Amniotic epithelial cell (primary cell): ENCODE measurements around the gene VAPB.
"Not testable (repeated sequence)": the region's sequence is repeated elsewhere in the genome, so short reads cannot be mapped to it uniquely, and the experiment has no call there.

Source experiments
- DNase-seq: peaks from one replicate; pipeline ENCODE4 v3.0.0-alpha.2; 2010; ENCODE audit warnings: low read depth

The VAPB gene

GRCh38 chr20:58388882-58389323 is at the start of gene VAPB:
Gene VAPB (plus strand): TSS chr20:58389229. CDS start chr20:58389460, 231 bp downstream.
- DNase-seq, result peak; percentile 90

- DNase-seq, result no peak
Measured at GRCh38 chr20:58339741-58340140, 49.3 kb upstream of the VAPB start.

DNA sequence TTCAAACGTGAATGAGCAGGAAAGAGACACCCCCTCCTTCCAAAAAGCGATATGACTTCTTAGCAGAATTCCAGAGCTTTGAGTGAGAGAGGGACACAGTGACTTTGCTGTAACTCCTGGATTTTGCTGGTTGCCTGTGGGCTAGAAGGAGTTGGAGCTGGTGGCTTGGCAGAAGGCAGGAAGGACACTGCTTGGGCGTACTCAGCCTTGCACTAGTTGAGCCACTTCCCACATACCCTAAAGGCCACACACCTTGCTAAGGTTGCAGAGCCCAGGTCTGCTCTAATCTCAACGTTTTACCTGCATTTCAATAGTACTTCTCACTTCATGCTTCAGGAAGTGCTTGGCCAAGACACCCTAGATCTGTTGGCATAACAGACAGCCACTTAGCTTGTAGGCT is 48.9 kb upstream of the VAPB start:
- no peak for DNase-seq

- no peak for DNase-seq
Measured at GRCh38 chr20:58340853-58341252, 48.2 kb upstream of the VAPB start.

GRCh38 chr20:58342104-58342945 is 46.7 kb upstream of the VAPB start:
- DNase-seq, result peak; percentile 59

- peak; percentile 59 for DNase-seq
Measured at GRCh38 chr20:58344741-58345140, 44.3 kb upstream of the VAPB start.

DNA sequence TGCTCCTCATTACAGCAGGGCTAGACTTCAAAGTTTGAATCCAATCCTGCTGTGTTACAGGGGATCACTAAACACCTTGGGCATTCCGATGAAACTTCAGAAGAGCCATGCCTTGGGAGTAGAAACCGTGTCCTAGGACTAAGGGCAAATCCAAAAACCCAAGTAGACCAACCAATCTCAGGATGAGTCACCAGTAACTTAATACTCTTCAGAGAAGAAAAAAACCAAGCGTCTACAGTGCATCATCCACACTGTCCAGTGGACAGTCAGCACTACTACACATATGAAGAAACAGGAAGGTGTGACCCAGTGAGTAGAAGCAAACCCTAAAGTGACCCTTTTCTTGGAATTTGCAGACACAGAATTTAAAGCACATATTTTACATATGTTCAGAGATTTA is 39.5 kb upstream of the VAPB start:
- peak; percentile 72 for DNase-seq

DNA sequence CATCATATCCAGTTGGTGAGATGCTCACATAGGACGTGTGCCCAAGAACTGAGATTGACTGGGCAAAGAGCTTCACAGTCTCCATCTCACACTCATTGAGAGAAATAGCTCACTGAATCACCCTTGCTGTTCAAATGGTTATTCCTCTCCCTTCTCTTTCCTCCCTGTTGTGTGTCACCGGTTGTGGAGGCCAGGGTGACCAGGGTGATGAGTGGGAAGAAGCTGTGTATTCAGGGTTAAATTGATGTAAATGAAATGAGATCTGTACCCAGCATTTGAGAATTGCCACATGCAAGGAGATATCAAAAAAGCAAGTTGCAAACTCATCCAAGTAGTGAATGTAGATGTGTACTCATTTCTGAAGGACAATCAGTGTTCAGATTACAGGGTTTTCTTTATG is 36.6 kb upstream of the VAPB start:
- DNase-seq, result no peak

DNA sequence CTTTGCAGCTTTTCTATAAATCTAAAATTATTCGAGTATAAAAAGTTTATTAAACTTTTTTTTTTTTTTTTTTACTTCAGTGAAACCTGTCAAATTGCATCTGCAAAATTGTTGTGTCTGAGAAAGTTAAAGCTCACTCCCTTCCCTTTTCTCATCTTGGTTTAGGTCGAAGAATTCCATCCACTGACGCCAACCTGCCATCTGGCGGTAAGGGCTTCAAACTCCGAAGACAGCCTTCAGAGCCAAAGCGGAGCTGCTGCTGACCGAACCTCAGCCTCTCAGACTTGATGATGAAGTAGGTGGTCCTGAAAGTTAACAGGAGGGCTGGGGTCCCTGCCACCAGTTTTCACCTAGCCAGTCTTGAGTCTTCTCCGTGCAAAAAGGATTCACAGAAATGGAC is 29.6 kb upstream of the VAPB start:
- DNase-seq, result peak; percentile 55

GRCh38 chr20:58360936-58361335 is 28.1 kb upstream of the VAPB start:
- DNase-seq, result no peak

- DNase-seq, result peak; percentile 68
Measured at GRCh38 chr20:58361481-58362205, 27.4 kb upstream of the VAPB start.

- no peak for DNase-seq
Measured at GRCh38 chr20:58362206-58362516, 26.9 kb upstream of the VAPB start.

DNA sequence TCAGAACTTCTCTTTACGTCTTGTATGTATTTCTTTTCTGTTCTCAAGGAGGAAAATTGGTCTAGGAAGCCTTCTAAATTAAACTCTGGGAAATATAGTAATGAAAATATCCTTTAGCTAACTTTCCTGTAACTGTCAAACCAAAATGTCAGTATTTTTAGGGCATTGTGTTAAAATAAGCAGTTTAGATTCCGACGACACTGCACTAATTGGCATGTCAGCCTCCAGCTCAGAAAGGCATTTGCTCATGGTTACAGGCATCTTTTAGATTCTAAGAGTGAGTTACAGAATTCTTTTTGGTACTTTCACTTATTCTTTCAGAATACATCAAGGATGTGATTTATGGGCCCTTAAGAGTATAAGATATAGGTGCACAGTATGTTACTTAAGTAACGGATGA is 26.1 kb upstream of the VAPB start:
- no peak for DNase-seq

DNA sequence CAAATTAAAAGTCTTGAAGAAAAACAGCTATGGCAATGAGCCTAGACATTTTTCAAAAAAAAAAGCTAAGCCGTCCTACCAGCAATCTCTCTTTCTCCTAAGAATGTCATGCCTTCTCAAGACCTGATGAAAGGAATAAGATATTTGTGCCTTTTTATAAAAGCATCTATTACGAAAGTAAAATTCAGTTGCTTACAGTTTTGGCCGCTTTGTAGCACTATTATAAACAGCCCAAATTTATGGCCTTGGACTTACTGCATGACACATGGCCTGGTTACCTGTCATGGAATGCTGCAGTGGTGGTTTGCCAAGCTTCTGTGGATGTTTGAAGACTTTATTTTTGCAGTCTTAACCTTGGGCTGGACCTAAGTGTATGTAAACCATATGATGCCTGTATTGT is 22.2 kb upstream of the VAPB start:
- DNase-seq, result peak; percentile 70

GRCh38 chr20:58372806-58373205 is 16.2 kb upstream of the VAPB start:
- DNase-seq, result no peak

GRCh38 chr20:58373296-58373695 is 15.7 kb upstream of the VAPB start:
- not testable (repeated sequence) for DNase-seq

DNA sequence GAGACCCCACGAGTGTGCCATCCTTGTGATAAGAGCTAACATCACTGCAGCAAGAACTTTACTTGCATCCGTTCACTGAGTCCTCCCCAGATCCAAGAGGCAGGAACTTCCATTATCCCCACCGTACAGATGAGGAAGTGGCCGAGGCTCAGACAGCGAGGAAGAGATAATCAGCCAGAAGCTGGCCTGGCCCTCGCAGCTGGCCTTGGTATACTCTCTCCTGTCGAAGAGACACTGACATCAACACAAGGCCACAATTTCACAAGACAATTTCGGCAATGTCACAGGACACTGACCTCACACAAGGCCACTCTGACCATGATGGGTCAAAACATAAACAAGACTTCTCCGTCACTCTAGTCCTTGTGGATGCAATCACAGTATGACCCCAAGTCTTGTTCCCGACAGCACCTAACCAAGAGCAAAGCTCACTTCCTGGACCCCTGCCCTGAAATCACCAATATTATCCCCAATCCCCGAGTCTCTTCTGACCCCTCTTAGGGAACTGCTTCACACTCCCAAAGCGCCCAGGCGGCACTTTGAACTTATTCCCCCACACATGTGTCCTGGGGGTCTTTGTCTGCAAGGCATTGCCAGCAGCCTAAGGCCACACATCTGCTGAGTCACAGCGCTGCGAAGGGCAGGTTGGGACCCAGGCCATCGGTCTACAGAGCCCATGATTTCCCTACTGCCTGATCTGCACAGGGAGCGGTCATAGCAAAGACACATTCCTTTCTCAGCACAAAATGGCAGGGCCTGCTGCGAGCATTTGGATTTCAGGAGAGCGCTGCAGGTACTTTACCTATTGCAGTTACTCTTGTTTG is 14.8 kb upstream of the VAPB start:
- no peak for DNase-seq

DNA sequence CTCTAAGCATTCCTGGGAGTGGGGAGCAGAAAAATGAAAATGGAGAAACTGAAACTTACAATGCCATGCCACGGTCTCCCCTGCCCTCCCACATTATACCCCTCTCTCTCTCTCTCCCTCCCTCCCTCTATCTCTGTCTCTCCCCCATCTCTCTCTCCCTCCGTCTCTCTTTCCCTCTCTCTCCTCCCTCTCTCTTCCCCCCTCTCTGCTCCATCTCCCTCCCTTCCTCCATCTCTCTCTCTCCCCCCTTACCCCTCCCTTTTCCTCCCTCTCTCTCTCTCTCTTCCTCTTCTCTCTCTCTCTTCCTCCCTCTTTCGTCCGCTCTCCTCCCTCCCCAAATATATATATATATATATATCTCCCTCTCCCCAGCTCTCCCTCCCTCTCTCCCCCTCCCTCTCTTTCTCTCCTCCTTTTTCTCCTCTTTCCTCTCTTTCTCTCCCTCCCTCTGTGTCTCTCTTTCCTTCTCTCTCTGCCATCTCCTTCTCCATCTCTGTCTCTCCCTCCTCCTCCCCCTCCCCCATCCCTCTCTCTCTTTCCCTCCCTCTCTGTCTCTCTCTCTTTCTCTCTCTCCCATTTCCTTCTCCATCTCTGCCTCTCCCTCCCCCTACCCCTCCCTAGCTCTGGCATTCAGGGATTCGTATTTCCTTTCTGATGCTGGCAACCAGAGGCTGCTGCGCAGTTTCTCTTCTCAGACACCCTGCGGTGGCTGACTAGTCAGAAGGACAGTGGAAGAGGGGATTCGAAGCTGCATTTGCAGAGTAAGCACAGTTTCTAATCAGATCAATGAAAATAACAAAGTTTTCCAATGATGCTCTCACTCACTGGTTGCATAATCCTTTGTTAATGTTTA is 13.9 kb upstream of the VAPB start:
- peak; percentile 37 for DNase-seq

DNA sequence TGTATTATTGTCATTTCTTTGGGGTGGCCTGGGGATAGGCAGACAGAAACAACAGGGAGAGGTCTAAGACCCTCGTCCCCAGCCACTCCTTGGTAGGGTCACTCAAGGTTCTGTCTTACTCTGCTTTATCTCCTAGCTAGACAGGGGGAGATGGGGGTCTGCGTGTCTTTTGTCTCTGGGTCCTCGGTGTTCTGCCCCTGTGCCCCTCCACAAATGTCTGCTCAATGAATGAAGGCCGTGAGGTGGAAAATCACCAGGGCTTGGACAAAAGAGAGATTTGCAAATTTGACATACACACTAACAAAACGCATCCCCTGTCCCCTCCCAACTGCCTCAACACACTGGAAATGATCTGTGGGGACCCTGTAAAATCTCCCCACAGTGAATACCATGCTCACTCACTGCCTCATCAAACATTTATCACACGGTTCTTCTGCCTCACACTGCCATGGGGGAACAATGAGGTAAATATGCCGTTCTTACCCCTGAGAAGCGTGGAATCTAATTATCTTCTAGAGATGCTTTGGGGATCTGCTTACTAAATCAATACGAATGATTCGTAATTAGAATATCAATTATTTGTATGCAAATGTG is 13.2 kb upstream of the VAPB start:
- no peak for DNase-seq

- DNase-seq, result no peak
Measured at GRCh38 chr20:58377017-58377416, 12.0 kb upstream of the VAPB start.

GRCh38 chr20:58377766-58378401 is 11.1 kb upstream of the VAPB start:
- peak; percentile 37 for DNase-seq
